ENCODE data around the gene CAMK2D.
"Not testable (repeated sequence)": the region's sequence is repeated elsewhere in the genome, so short reads cannot be mapped to it uniquely, and the experiment has no call there.

The CAMK2D gene

DNA sequence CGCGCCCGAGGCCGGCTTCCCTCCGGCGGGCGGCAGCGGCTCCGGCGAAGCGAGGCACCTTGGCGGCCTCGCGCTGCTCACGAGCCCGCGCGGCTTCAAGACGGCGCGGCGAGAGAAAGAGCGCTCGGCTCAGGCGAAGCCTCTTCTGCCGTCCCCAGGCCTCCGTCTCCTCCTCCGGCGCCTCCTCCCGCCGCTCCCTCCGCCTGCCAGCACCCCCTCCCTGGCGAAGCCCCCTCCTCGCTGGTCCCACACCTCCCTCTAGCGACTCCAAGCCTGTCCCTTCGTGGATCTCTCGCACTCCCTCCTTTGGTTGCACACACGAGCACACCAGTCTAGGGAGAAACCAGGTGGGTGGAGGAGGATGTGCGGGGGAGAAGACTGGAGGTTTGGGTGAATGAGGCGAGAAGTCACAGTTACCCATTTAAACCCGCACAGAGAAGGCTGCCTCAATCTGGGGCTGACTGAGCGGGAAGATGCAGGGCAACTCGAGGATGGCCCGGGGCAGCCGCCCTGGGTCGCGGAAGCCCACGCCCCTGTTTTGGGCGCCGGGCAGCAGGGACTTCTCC, at the start of gene CAMK2D:
Gene CAMK2D (minus strand): TSS at position 119 of the 566 bp plus-strand sequence. CDS start 670 bp downstream, outside the sequence.
- DNase-seq (ENCODE audit: low read depth) = peak; percentile 61

DNA sequence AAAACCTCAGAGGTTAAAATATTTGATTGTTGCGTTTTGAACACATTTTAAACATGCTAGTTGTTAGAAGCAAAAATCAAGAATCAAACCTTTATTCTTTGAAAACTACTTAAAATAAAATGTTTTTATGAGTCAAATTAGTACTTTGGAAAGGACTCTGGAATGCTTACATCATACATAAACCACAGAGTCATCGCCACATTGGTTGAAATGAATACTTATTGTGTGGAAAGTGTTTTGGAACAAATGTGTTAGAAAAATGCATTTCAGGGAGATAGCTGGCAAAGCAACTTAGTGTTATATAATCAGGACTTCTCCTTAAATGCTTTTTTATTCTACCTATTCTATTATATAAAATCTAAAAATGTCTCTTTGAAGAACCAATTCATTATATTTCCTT, 49.4 kb upstream of the CAMK2D start:
- no peak for DNase-seq (ENCODE audit: low read depth)

DNA sequence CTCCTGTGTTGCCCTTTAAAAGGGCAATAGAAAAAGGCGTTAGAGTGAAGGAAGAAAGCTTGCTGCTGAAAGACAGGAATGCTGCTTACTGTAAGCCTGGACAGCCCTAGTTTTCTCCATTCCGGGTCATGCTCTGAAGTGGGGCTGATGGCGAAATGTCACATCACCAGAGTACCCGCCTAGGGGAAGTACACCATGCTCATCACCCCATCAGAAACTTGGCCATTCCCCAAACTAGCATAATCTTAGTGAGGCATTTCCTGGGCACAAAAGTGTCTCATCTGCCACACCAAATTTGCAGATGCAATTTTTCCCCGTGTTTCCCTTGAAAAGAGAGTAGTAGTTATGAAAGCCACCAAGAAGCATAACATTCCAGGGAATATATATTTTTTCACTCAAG, 47.8 kb upstream of the CAMK2D start:
- DNase-seq (ENCODE audit: low read depth) = no peak

DNA sequence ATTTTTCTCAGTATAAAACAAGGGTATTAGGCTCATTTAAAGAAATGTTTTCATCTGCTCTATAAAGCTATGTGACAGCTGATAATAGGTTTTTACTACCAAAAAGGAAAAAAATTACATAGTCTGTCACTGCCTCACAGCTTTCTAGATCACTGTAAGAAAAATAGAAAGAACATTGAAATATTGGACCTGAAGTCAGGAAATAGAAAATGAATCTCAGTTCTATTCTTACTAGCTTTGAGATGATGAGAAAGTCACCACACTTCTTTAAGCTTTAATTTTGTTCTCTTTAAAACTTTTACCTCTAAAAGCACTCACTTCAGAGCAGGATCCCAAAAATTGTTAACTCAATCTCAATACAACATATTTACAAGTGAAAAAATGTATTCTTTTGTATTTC, 45.3 kb upstream of the CAMK2D start:
- DNase-seq (ENCODE audit: low read depth) = no peak

DNA sequence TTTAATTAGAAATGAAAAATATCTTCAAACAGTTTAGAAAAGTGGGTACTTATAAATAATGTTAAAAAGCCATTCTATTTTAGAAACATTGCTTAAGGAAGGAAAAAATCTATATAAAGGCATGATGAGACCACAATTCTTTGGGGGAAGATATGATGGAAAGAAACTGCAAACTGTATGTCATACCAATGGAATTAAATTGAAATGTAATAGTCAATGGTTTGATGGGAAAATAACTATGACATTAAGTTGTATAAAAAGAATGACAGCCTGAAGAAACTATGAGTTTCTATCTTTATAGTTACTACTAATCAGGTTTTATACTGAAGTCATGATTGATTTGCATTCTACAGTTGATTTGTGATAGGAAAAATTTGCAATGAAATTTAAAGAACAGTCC, 40.3 kb upstream of the CAMK2D start:
- DNase-seq (ENCODE audit: low read depth) = no peak

DNA sequence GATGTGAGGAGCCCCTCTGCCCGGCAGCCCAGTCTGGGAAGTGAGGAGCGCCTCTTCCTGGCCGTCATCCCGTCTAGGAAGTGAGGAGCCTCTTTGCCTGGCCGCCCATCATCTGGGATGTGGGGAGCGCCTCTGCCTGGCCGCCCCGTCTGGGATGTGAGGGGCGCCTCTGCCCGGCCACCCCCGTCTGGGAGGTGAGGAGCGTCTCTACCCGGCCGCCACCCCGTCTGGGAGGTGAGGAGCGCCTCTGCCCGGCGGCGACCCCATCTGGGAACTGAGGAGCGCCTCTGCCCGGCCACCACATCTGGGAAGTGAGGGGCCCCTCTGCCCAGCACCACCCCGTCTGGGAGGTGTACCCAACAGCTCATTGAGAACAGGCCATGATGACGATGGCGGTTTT, 34.8 kb upstream of the CAMK2D start:
- not testable (repeated sequence) for DNase-seq (ENCODE audit: low read depth)

DNA sequence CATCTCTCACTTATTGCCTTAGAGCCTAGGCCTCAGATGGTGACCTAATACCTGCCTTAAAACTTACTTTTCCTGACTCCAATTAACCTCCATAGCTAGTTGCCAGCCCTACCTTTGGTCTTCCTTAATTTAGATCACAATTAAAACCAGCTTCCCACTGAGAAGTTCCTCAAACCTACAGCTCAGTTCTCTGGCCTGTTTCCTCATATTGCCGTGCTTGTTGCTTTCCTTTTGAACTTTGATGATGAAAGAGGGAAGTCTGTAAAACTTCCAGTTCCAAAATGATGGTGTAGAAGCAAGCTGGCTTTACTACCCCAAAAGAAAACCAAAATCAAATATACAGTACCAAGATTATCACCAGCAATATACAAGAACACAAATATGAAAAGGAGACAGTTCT, 28.9 kb upstream of the CAMK2D start:
- DNase-seq (ENCODE audit: low read depth) = no peak

DNA sequence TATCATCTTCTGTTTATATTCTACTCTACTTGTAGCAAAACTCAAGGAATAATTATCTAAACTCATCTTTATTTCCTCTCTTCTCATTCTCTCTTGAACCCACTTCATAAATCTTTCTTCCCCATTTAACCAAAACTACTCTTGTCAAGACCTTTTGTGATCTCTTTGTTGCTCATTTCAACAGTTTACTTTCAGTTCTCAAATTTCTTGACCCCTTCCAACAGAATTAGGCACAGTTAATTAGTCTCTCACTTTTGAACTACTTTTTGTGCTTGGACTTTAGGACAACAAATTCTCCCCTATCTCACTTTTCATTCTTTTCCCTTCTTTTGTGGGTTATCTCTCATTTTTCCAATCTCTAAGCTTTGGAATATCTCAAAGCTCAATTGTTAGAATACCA, 27.4 kb upstream of the CAMK2D start:
- DNase-seq (ENCODE audit: low read depth) = no peak

DNA sequence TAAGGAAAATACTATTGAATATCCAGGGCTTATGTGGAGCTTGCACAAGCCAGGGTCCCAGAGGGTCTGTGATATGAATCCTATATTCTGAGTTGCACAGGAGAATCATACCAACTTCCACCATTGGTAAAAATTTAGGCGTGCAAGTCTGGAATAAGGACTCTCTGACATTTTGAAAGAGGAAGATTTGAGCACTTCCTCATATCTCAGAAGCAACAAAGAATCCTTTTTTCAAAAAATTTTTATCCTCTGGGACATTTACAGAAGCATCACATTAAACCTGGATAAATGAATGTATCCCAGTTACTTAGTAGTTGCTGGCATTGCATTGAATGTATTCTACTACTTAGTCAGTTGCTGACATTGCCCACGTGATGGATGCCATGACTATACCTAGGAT, 24.2 kb upstream of the CAMK2D start:
- no peak for DNase-seq (ENCODE audit: low read depth)

DNA sequence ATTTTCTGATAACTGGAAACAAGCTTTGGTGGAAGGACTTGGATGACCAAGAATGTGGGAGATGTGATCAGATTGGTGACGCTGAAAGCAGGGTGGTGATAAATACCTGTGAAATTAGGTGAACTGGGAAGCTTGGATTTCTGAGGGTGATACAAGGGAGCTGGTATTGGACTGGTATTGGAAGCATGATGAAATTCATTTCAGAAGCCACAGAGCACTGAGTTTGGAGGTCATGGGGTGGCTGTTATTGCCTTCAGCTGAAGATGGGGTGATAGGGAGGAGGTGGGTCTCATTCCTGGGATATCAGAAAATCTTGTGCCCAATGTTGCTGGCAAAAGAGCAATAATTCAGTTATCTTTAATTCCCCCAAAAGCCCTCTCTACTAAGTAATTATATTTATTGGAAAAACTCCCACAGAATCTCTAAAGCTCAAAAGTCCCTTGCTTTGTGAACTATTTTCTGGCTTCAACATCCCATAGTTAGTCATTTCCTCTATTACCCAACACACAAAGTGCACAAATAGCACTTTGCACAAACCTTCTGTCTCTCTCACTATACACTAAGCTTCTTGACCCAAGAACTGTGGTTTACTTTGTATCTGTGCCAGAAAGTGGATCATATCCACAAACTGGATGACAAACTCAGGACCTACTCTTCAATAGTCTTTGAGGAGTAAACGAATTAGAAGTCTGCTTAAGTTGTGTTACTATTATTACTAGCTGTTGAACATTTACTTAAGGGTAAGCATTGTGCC, 23.1 kb upstream of the CAMK2D start:
- no peak for DNase-seq (ENCODE audit: low read depth)

DNA sequence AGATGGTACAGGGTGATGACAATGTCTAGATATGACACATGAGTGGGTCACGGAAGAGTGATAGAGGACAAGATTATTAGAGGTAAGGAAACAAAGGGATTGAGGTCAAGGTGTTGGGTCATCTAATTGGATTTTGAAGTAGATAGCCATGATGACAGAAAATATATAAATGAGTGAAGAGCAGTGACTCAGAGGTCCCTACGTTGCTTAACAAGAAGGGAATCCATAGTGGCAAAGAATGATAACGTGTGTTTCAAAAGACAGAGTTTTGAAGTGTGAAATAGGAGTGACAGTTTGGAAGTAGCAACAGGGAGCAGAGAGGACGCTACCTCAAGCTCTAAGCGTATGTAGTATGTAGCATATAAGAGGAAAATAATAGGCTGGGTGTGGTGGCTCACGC, 22.2 kb upstream of the CAMK2D start:
- DNase-seq (ENCODE audit: low read depth) = no peak

DNA sequence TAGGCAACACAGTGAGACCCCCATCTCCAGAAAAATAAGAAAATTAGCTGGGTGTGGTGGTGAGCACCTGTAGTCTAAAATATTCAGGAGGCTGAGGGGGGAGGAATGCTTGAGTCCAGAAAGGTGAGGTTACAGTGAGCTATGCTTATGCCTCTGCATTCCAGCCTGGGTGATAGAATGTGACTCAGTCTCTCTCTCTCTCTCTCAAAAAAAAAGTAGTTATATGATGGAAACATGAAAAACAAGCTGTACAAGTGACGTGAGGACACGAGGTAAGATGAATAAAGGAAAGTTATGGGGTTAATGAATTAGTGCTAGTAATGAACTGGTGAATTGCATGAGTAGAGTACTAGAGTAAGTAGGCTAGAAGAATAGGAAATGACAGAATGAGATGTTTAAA, 21.8 kb upstream of the CAMK2D start:
- no peak for DNase-seq (ENCODE audit: low read depth)

DNA sequence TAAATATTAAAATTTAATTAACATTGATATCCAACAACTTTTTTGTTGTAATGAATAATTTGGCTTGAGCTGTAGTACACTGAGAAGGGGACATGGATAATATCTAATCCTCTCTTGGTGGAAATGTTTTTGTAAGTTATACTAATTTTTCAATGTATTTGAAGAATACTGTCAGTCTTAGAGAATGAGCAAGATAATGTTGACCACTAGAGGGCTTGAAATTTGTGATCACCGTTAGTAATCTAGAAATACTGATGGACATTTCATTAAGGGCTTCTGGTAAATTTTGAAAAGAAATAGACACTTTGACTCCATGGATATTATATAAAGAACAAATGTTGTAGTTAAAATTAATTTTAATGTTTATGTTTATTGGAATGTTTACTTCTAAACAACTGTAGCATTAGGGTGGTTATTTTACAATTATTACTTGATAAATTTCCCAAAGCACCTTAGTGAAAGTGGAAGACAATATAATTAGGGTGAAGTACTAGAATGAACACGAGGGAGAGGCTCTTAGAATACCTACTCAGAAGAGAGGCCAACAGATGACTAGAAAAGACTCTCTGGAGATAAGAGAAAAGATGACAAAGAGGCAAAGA, 20.0 kb upstream of the CAMK2D start:
- DNase-seq (ENCODE audit: low read depth) = no peak

DNA sequence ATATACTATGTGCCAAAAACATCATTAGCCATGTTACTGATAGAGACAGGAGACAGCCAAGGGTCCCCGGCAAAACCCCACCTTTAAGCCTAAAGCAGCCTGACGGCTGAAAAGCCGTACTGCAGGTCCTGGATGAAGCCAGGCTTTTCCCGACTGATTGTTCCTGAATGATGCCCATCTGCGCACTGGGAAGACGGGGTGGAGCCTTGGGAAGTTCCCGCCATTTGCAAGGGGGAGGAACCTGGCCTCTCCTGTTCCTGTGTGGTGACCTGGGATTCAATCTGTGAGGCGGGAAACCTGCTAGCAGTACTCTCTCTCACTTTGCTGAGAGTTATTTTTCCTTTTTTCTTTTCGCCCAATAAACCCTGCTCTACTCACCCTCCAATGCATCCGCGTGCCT, 15.1 kb upstream of the CAMK2D start:
- no peak for DNase-seq (ENCODE audit: low read depth)

DNA sequence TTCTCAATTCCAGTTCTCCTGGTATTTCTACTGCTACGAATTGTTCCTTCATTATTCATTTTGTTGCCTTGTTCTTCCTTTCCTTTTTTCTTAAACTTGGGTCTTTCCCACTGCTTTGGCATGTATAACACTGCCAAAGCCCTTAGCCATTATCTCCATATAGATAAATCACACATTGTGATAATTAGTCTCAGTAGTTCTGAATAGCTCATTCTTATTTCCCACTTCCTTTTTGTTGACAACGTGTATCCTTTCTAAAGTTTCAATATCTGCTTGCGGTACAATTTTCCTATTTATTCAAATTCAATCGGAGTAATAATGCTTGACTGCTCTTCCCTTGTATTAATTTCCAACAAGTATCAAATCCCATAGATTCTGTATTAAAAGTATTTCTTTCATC, 14.5 kb upstream of the CAMK2D start:
- no peak for DNase-seq (ENCODE audit: low read depth)

DNA sequence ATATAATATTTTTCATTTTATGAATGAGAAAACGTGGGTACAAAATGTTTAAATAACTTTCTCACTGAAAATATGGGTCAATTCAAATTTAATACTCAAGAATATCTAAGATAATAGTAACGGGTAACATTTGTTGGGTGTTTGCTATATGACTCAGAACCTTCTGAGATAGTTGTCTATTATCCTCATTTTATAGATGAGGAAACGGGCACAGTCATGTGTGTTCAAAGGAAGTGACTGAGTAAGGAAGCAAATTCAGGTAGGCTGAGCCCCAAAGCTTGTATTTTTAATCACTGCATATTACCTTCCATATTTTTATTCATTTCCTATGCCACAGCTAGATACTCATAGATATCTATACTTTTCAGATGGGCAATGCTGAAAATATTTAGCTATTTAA, 12.2 kb upstream of the CAMK2D start:
- no peak for DNase-seq (ENCODE audit: low read depth)

DNA sequence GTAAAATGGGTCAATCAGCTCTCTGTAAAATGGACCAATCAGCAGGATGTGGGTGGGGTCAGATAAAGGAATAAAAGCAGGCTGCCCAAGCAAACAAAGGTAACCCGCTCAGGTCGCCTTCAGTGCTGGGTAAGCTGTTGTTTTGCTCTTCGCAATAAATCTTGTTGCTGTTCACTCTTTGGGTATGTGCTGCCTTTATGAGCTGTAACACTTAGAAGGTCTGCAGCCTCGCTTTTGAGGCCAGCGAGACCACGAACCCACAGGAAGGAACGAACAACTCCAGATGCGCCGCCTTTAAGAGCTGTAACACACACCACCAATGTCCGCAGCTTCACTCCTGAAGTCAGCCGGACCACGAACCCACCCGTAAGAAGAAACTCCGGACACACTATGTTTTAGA, 11.5 kb upstream of the CAMK2D start:
- no peak for DNase-seq (ENCODE audit: low read depth)

DNA sequence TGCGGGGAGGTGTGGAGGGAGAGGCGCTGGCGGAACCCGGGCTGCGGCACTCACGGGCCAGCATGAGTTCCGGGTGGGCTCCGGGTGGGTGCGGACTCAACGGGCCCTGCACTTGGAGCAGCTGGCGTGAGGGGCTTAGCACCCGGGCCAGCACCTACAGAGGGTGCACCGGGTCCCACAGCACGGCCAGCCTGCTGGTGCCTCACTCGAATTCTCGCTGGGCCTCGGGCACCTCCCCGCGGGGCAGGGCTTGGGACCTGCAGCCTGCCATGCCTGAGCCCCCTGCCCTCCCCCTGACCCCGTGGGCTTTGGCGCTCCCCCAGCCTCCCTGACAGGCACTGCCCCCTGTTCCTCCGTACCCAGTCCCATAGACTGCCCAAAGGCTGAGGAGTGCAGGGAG, 10.8 kb upstream of the CAMK2D start:
- no peak for DNase-seq (ENCODE audit: low read depth)

DNA sequence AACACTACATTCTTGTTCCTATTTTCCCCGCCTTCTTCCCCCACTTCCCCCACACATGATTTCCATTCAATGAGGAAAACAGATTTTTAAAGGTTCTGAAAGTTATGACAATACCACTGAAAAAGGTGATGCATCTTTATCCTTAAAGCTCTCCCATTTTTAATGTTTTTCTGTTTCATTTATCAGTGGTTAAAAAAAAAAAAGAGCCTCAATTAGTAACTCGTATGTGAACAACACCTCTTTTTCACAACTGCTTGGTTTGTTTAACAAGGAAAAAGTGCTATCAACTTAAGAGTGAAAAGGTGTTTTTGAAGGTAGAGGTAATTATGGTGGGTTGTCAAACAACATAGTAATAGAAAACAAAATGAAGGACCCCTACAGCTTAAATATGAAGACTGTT, 8.2 kb upstream of the CAMK2D start:
- no peak for DNase-seq (ENCODE audit: low read depth)

DNA sequence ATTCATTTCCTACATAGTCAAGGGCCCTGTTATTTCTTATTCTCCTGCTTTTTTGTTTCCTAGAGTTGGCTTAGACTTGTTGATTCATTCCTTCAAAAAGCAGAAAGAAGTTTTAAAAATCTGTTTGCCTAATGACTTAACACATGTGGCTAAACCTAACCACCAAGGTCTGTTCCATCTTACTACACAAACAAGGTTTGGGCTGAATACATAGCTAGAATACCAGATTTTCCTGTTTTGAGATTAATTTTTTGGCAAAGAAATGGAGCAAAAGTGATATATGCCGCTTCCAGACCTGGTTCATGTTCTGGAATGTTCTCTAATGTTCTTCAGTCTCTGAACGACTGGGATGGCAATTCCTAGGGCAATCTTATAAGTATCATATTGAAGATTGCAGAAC, 7.4 kb upstream of the CAMK2D start:
- no peak for DNase-seq (ENCODE audit: low read depth)

DNA sequence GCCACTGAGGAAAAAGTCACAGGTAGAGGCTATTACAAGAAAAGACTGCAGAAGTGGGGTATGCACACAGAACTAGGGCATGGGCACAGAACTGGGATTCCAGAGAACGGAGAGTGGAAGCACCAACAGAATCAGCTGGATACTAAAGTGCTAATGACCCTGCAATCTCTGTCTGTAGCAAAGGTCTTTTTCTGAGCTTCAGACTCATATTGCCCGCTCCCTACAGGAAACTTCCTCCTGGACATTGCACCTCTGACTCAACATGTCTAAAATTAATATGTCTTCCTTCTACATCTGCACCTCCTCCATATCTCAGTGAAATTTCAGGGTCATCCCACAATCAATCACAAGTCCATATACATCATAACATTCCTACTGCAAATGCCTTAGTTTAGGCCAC, 5.3 kb upstream of the CAMK2D start:
- no peak for DNase-seq (ENCODE audit: low read depth)

DNA sequence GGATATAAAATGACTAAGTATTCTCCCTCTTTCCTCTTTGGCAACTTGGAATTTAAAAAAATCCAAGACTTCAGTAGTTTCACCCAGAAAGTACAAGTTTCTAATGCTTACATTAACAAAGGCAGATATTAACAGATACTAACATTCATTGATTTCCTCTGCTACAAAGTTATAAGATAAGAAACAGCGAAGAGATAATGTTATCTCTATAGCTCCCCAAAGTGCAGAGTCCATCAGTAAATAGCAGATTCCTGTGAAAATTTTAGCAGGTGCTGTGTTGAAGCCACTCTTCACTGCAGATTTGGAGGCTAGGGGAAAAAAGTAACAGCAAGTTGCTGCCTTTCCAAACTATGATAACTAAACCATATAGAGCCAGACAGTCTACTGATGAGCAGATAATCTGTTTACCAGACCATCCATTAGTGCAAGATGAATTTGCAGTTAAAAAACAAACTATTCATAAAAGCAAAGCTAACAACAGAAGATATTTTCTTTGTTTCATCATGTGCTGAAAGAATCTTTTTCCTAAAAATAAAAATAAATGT, 3.3 kb upstream of the CAMK2D start:
- DNase-seq (ENCODE audit: low read depth) = no peak

DNA sequence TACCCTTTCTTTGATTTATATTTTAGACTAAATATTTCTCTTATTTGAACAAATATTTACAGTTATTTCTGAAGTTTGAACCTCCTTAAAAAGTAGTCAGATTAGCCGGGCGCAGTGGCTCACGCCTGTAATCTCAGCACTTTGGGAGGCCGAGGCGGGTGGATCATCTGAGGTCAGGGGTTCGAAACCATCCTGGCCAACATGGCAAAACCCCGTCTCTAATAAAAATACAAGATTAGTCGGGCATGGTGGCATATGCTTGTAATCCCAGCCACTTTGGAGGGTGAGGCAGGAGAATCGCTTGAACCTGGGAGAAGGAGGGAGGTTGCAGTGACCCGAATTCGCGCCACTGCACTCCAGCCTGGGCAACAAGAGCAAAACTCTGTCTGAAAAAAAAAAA, 2.4 kb upstream of the CAMK2D start:
- not testable (repeated sequence) for DNase-seq (ENCODE audit: low read depth)

DNA sequence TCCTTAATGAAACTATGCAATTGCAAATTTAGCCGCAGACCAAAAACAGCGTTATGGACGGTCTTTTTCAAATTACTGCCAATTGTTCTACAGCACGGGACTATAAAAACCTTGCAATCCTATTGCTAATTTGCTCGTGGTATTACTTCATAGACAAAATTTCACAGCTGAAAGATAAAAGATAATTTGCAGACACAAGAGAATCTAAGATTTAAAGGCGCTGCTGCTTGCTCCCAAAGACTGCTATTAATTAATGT, 1.4 kb upstream of the CAMK2D start:
- DNase-seq (ENCODE audit: low read depth) = no peak
